Ectodermal cell (in vitro differentiated cells): ENCODE measurements around the gene ACACA.

ENCODE experiments used
- H3K27ac ChIP-seq: 2 replicates; pipeline ENCODE4 v1.7.0; 2013; ENCODE audit warnings: mild to moderate bottlenecking, low read depth, low read length; ENCODE audit not compliant: insufficient read depth, poor library complexity, severe bottlenecking
- H3K27me3 ChIP-seq: 2 replicates; pipeline ENCODE4 v1.7.0; 2013; ENCODE audit warnings: mild to moderate bottlenecking, low read length; ENCODE audit not compliant: insufficient read depth, control insufficient read depth, poor library complexity, severe bottlenecking
- H3K36me3 ChIP-seq: one replicate; pipeline ENCODE4 v1.7.0; 2013; ENCODE audit warnings: low read length; ENCODE audit not compliant: control insufficient read depth, insufficient read depth
- H3K4me1 ChIP-seq: one replicate; pipeline ENCODE4 v1.7.0; 2013; ENCODE audit warnings: low read length; ENCODE audit not compliant: control insufficient read depth, insufficient read depth
- H3K4me3 ChIP-seq: 2 replicates; pipeline ENCODE4 v1.7.0; 2013; ENCODE audit warnings: low read depth, low read length, control low read depth; ENCODE audit not compliant: insufficient read depth
- H3K9me3 ChIP-seq: 2 replicates; pipeline ENCODE4 v1.7.0; 2013; ENCODE audit warnings: mild to moderate bottlenecking, low read length, moderate library complexity; ENCODE audit not compliant: control insufficient read depth
- WGBS, 2 experiments: methylation state at CpG; one replicate each; pipeline ENCODE4 v1.1.7; 2013; ENCODE audit warnings: missing lambda C conversion rate in 2 of 2; 5-methylcytosine and 5-hydroxymethylcytosine counted together

Gene ACACA

DNA sequence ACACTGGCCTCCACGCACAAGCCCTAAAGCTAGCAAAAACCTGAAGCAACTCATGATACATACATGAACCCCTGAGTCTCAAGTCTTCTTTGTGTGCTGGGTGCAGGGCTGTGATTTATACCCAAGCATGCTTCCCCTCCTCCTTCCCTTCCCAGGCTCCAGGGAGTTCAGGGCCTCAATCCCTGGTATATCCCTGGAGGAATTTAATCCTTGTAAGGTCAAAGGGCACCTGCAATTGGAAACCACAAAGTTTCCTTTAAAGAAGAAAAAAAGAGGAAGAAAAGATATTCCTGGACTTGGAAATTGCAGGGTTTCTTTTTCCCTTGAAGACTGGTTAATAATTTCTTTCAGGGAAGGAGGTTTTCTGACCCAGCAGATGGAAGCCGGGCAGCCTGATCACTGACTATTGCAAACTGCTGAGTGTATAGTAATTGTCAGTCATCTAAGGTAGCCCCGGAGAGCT, 275.6 kb downstream of the ACACA start:
- Histone ChIP-seq H3K36me3 (no peaks in the 10 kb centered on the region), H3K4me3 (no peak overlapping the region), H3K27me3 (no peaks in the 10 kb centered on the region), H3K4me1 (peaks cover 47% of the 10 kb centered on the region), H3K9me3 (no peaks in the 10 kb centered on the region), H3K27ac (peak overlapping the region; percentile 6)
- WGBS, 2 experiments, result 77 to 79% methylated on average over 3 of the region's 3 CpGs

GRCh38 chr17:37124821-37125173, 281.8 kb downstream of the ACACA start:
- H3K4me3 ChIP-seq, result no peak overlapping the region
- H3K9me3 ChIP-seq, result no peaks in the 10 kb centered on the region
- no peaks in the 10 kb centered on the region for H3K4me1 ChIP-seq
- H3K27ac ChIP-seq, result no peak overlapping the region
- no peaks in the 10 kb centered on the region for H3K27me3 ChIP-seq
- WGBS, 2 experiments, result 94 to 100% methylated on average over 4 of the region's 4 CpGs
- peaks cover 19% of the 10 kb centered on the region for H3K36me3 ChIP-seq

DNA sequence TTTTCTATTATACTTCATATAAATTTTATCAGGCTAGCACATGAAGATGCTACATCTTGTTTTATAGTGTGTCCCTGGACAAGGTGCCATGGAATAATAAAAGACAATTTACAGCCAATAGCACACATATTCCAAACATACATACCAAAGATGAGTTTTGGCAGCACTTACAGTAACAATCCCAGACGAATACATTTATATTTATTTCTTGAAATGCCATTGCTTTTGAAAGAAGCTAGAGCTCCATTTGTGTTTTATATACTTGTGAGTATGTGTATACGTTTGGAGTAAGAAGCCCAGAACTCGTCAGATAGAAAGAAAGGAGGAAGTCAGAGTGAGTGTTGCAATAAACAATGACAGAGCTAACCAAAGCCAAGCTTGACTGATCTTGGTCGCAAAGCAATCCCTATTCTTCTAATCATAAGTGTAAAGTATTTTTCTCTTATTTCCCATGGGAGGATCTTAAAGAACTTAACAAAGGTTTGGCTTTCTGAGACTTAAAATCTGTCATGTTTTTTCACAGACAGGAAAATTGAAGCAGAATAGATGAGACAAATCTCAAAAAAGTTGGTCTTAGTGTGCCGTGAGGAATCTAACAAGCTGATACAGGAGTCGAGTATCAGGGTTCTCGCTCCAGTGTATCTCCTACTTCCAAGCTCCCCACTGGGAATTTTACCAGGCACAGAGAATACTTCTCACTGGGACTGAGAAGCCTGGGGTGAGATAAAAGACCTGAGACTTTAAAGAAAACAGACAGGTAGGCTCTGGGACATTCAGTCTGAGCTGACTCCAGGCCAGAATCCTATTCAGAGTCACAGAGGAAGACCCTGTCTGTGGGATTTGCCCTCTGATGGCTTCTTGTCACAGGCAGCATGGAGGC, 282.5 kb downstream of the ACACA start:
- Histone ChIP-seq H3K4me1 (no peaks in the 10 kb centered on the region), H3K27me3 (no peaks in the 10 kb centered on the region), H3K9me3 (no peaks in the 10 kb centered on the region), H3K4me3 (no peak overlapping the region), H3K36me3 (peaks cover 19% of the 10 kb centered on the region), H3K27ac (no peak overlapping the region)
- 92 to 93% methylated on average over 5 to 7 of the region's 7 CpGs for WGBS, 2 experiments

- H3K9me3 ChIP-seq, result no peaks in the 10 kb centered on the region
- 80 to 85% methylated on average over 1 of the region's 1 CpG for WGBS, 2 experiments
- no peak overlapping the region for H3K4me3 ChIP-seq
- peaks cover 19% of the 10 kb centered on the region for H3K36me3 ChIP-seq
- no peak overlapping the region for H3K27ac ChIP-seq
- no peaks in the 10 kb centered on the region for H3K4me1 ChIP-seq
- no peaks in the 10 kb centered on the region for H3K27me3 ChIP-seq
Measured at GRCh38 chr17:37123386-37123785, 283.2 kb downstream of the ACACA start.

- Histone ChIP-seq H3K27me3 (no peaks in the 10 kb centered on the region), H3K9me3 (no peaks in the 10 kb centered on the region), H3K4me1 (peaks cover 14% of the 10 kb centered on the region), H3K27ac (no peak overlapping the region), H3K36me3 (peaks cover 19% of the 10 kb centered on the region), H3K4me3 (no peak overlapping the region)
- WGBS, 2 experiments, result 33 to 81% methylated on average over 1 to 2 of the region's 2 CpGs
Measured at GRCh38 chr17:37121616-37122015, 285.0 kb downstream of the ACACA start.

GRCh38 chr17:37118366-37119137, 288.1 kb downstream of the ACACA start:
- Histone ChIP-seq H3K27me3 (no peaks in the 10 kb centered on the region), H3K27ac (no peak overlapping the region), H3K36me3 (peaks cover 13% of the 10 kb centered on the region), H3K9me3 (no peaks in the 10 kb centered on the region), H3K4me3 (no peak overlapping the region), H3K4me1 (peaks cover 17% of the 10 kb centered on the region)
- 90 to 97% methylated on average over 3 of the region's 3 CpGs for WGBS, 2 experiments

- no peaks in the 10 kb centered on the region for H3K9me3 ChIP-seq
- H3K4me1 ChIP-seq, result peaks cover 17% of the 10 kb centered on the region
- H3K27me3 ChIP-seq, result no peaks in the 10 kb centered on the region
- peaks cover 20% of the 10 kb centered on the region for H3K36me3 ChIP-seq
- no peak overlapping the region for H3K27ac ChIP-seq
- 87 to 89% methylated on average over 5 to 7 of the region's 7 CpGs for WGBS, 2 experiments
- H3K4me3 ChIP-seq, result no peak overlapping the region
Measured at GRCh38 chr17:37117373-37118142, 289.1 kb downstream of the ACACA start.

- Histone ChIP-seq H3K4me3 (no peak overlapping the region), H3K9me3 (no peaks in the 10 kb centered on the region), H3K27ac (no peak overlapping the region), H3K4me1 (peaks cover 17% of the 10 kb centered on the region), H3K27me3 (no peaks in the 10 kb centered on the region), H3K36me3 (peaks cover 18% of the 10 kb centered on the region)
- 75 to 78% methylated on average over 7 of the region's 7 CpGs for WGBS, 2 experiments
Measured at GRCh38 chr17:37116671-37117185, 289.9 kb downstream of the ACACA start.

DNA sequence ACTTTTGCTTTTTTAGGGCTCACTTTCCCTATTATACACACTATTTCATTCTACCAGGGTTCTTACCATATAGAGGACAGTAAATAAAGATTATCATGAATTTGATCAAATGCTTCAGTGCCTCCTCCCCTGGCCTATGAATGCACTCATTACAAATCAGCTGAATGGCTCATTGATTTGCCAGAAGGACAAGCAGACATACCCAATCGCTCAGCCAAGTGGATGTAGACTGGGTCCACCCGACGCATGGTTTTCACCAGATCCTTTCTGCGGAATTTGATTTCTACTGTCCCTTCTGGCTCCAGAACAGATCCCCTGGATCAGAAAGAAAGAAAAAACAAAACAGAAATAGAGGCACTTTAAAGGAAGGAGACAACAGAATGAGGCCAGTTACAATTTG, 295.3 kb downstream of the ACACA start:
- Histone ChIP-seq H3K9me3 (no peaks in the 10 kb centered on the region), H3K4me1 (peaks cover 2% of the 10 kb centered on the region), H3K36me3 (peaks cover 11% of the 10 kb centered on the region), H3K27me3 (no peaks in the 10 kb centered on the region), H3K27ac (no peak overlapping the region), H3K4me3 (no peak overlapping the region)
- 94 to 95% methylated on average over 4 of the region's 4 CpGs for WGBS, 2 experiments
